Astrocyte (in vitro differentiated cells and primary cell): ENCODE measurements around the gene GPRC5A.

ENCODE experiments used
- CTCF ChIP-seq: IDR thresholded peaks from 2 replicates; pipeline ENCODE4 v1.5.1; 2011; ENCODE audit warnings: low read depth, mild to moderate bottlenecking, inconsistent platforms, low read length, moderate library complexity; ENCODE audit not compliant: insufficient read depth
- EZH2 ChIP-seq: IDR thresholded peaks from 2 replicates; pipeline ENCODE4 v1.6.1; 2012; ENCODE audit warnings: mild to moderate bottlenecking, low read length, inconsistent platforms; ENCODE audit not compliant: insufficient read depth

GRCh38 chr12:12889701-12890100 lies 1.7 kb upstream of the GPRC5A start:
- TF ChIP-seq CTCF = no peak
- no peak for TF ChIP-seq EZH2
